DOHH2 (cell line): ENCODE measurements around the gene CASR.

Experiments
- CTCF ChIP-seq: fragments of 200-600 bp; sonication (generic); IDR thresholded peaks from one replicate; pipeline ENCODE4 v1.5.1; 2014; ENCODE audit warnings: antibody characterized with exemption, mild to moderate bottlenecking, low read depth, low read length; ENCODE audit not compliant: poor library complexity, severe bottlenecking
- EZH2phosphoT487 ChIP-seq: fragments of 200-600 bp; sonication (generic); IDR thresholded peaks from 2 replicates; pipeline ENCODE4 v1.6.1; 2017; ENCODE audit warnings: borderline replicate concordance, mild to moderate bottlenecking, antibody characterized with exemption, low read length, moderate library complexity, mixed read lengths

GRCh38 chr3:122315619-122316018 lies 132.2 kb downstream of the CASR start:
- TF ChIP-seq CTCF (no peak), EZH2phosphoT487 (no peak)
